Upper lobe of right lung (tissue), 1 donor: Measurements from ENCODE around the gene ASAP2. TPM values are rescaled to one million over a fixed set of nuclear protein-coding genes. Genes with fewer than 3 reads are reported as not detected.
A peak's percentile ranks its signal among the peaks of the same experiment; 100 is the strongest.

Source experiments
- ATAC-seq: fragments of 200-7000 bp; cut with Tn5 transposase; one replicate; pipeline ENCODE4 v1.9.1; 2020; ENCODE audit warnings: mild to moderate bottlenecking, moderate library complexity
- DNase-seq: peaks from one replicate; pipeline ENCODE4 v3.0.0-alpha.2; 2020
- H3K27ac ChIP-seq: fragments of 200-600 bp; one replicate; pipeline ENCODE4 v1.8.0; 2022
- H3K27me3 ChIP-seq: fragments of 200-600 bp; one replicate; pipeline ENCODE4 v1.8.0; 2022; ENCODE audit warnings: mild to moderate bottlenecking
- H3K36me3 ChIP-seq: fragments of 200-600 bp; one replicate; pipeline ENCODE4 v1.8.0; 2022
- H3K4me1 ChIP-seq: fragments of 200-600 bp; one replicate; pipeline ENCODE4 v1.8.0; 2022
- H3K4me3 ChIP-seq: fragments of 200-600 bp; one replicate; pipeline ENCODE4 v1.8.0; 2022; ENCODE audit warnings: mild to moderate bottlenecking
- H3K9me3 ChIP-seq: fragments of 200-600 bp; one replicate; pipeline ENCODE4 v1.8.0; 2022
- intact Hi-C: fragments of 100-400 bp; cut with DNase I; formaldehyde crosslinking; loops from one replicate; pipeline ENCODE4 v1.11.0; 2022
- total RNA-seq: library from RNA; stranded (reverse); fragmentation: NEBNext Ultra II Directional; extraction: Animal tissue kit (Norgen Biotek cat#: 25700); gene quantifications from one replicate; pipeline ENCODE4 v1.2.1, GENCODE V29; 2021
- TF ChIP-seq, protein P1 (sequence below): fragments of 200-600 bp; IDR thresholded peaks from one replicate; pipeline ENCODE4 v1.8.0; 2022; ENCODE audit warnings: antibody characterized with exemption
- donor health status: DM: no; HTN: yes; CAD: no; lungs with severe emphysema.

Gene ASAP2
- total RNA-seq, 1 donor from 2014 or later = 30.9 TPM

DNA sequence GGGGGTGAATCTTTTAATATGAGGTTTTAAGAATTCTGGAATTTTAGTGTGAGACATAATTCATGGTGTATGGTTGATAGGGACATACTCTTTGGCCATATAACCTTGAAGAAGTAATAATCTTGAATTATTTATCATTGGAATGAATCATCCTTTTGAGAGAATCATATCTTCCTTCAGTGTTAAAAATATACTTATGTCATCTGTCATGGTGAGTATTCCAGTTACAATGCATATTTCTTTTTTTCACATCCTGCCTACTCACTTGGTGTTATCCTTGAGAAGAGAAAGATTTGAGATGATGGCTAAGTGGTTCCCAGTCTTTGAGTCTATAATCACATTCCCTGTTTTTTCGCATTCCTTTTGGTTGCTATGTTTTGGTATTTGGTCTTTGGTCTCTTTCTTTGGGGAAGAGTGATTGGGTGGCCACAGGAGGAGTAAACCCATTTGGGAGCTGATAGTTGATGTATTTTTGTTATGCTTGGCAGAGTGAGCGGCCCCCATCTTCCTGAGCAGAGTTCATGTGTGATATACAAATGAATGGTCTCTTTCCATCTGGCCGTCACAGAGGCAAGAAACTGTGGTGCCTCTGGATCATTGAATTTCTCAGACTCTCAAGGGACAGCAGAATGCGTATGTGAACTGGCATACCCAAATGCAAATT is 21.6 kb downstream of the ASAP2 start:
- Histone ChIP-seq H3K4me1 (peaks cover 43% of the 10 kb centered on the region), H3K36me3 (no peaks in the 10 kb centered on the region), H3K27ac (no peak overlapping the region), H3K27me3 (no peaks in the 10 kb centered on the region), H3K9me3 (no peaks in the 10 kb centered on the region), H3K4me3 (no peak overlapping the region)
- no peak for ATAC-seq
- TF ChIP-seq, protein P1, sequence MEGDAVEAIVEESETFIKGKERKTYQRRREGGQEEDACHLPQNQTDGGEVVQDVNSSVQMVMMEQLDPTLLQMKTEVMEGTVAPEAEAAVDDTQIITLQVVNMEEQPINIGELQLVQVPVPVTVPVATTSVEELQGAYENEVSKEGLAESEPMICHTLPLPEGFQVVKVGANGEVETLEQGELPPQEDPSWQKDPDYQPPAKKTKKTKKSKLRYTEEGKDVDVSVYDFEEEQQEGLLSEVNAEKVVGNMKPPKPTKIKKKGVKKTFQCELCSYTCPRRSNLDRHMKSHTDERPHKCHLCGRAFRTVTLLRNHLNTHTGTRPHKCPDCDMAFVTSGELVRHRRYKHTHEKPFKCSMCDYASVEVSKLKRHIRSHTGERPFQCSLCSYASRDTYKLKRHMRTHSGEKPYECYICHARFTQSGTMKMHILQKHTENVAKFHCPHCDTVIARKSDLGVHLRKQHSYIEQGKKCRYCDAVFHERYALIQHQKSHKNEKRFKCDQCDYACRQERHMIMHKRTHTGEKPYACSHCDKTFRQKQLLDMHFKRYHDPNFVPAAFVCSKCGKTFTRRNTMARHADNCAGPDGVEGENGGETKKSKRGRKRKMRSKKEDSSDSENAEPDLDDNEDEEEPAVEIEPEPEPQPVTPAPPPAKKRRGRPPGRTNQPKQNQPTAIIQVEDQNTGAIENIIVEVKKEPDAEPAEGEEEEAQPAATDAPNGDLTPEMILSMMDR = no peak
- intact Hi-C loops = no loop called here
- DNase-seq = no peak

GRCh38 chr2:9228781-9229469 is 22.3 kb downstream of the ASAP2 start:
- no peaks in the 10 kb centered on the region for H3K9me3 ChIP-seq
- no peak overlapping the region for H3K4me3 ChIP-seq
- DNase-seq (no peak), ATAC-seq (no peak)
- H3K36me3 ChIP-seq = no peaks in the 10 kb centered on the region
- no peaks in the 10 kb centered on the region for H3K27me3 ChIP-seq
- H3K4me1 ChIP-seq = peaks cover 49% of the 10 kb centered on the region
- TF ChIP-seq, protein P1 = no peak
- intact Hi-C loops = no loop called here
- H3K27ac ChIP-seq = no peak overlapping the region

DNA sequence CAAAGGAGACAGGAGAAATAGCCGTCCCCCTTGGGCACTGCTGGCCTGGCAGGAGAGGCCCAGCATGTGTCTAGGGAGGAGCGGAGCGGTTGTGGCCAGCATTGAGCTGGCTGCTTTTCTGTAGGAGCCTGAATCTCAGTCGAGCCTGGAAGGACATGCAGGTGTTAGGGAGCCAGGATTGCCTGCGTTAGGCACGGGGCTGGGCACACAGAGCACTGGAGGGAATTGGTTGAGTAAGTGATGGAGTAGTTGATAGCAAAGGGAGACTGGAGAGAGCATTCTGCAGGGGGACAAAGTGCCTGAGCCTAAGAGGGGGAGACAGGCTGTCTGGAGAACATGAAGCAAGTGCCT is 22.8 kb downstream of the ASAP2 start:
- Histone ChIP-seq H3K27ac (no peak overlapping the region), H3K36me3 (no peaks in the 10 kb centered on the region), H3K4me1 (peaks cover 54% of the 10 kb centered on the region), H3K27me3 (no peaks in the 10 kb centered on the region), H3K9me3 (no peaks in the 10 kb centered on the region), H3K4me3 (no peak overlapping the region)
- intact Hi-C loops = no loop called here
- no peak for ATAC-seq
- TF ChIP-seq, protein P1 = no peak
- no peak for DNase-seq

GRCh38 chr2:9230051-9230802 is 23.6 kb downstream of the ASAP2 start:
- H3K27ac ChIP-seq = no peak overlapping the region
- intact Hi-C loops = no loop called here
- no peak for ATAC-seq
- H3K27me3 ChIP-seq = no peaks in the 10 kb centered on the region
- no peak for DNase-seq
- peaks cover 62% of the 10 kb centered on the region for H3K4me1 ChIP-seq
- H3K9me3 ChIP-seq = no peaks in the 10 kb centered on the region
- TF ChIP-seq, protein P1 = no peak
- H3K4me3 ChIP-seq = no peak overlapping the region
- no peaks in the 10 kb centered on the region for H3K36me3 ChIP-seq

- Histone ChIP-seq H3K4me3 (no peak overlapping the region), H3K9me3 (no peaks in the 10 kb centered on the region), H3K27me3 (no peaks in the 10 kb centered on the region), H3K4me1 (peaks cover 69% of the 10 kb centered on the region), H3K36me3 (no peaks in the 10 kb centered on the region), H3K27ac (no peak overlapping the region)
- ATAC-seq (peak; percentile 24), DNase-seq (no peak)
- TF ChIP-seq, protein P1 = no peak
- intact Hi-C loops = no loop called here
These were observed 24.3 kb downstream of the ASAP2 start for GRCh38 chr2:9230881-9231280.
